PC-9 (cell line): ENCODE results near the gene TMEM225. TPM values are rescaled to one million over a fixed set of nuclear protein-coding genes. Genes with fewer than 3 reads are reported as not detected.

Source experiments
- BruUV-seq: library from RNA; stranded (reverse); fragments of 400-500 nt; replicated peaks from 2 replicates; lab custom pipeline; 2021; lab: Mats Ljungman, UMichigan
- CTCF ChIA-PET: fragments of 300-600 bp; sonication (Branson Sonifier 250); formaldehyde crosslinking; loops from one replicate; lab custom pipeline; 2022; ENCODE audit warnings: antibody characterized with exemption; lab: Charles Lee
- POLR2A ChIA-PET: fragments of 300-600 bp; sonication (Branson Sonifier 250); formaldehyde crosslinking; loops from one replicate; lab custom pipeline; 2022; ENCODE audit warnings: antibody characterized with exemption; ENCODE audit not compliant: unreplicated experiment; lab: Charles Lee
- DNase-seq, 2 experiments: peaks; one replicate each; pipeline versions ENCODE4 v3.0.0 to v3.0.0-alpha.2; 2015 to 2022; ENCODE audit warnings: mixed read lengths in 1 of 2
- H2AFZ ChIP-seq: fragments of 200-600 bp; sonication (generic); 2 replicates; pipeline ENCODE4 v1.8.1; 2017; ENCODE audit warnings: antibody characterized with exemption
- H3F3A ChIP-seq: fragments of 200-600 bp; sonication (generic); 2 replicates; pipeline ENCODE4 v1.8.1; 2017; ENCODE audit warnings: antibody characterized with exemption, mild to moderate bottlenecking, low read depth; ENCODE audit not compliant: insufficient read depth
- H3K27ac ChIP-seq: fragments of 200-600 bp; sonication (generic); 2 replicates; pipeline ENCODE4 v1.6.1; 2016; ENCODE audit warnings: mixed run types
- H3K27me3 ChIP-seq: fragments of 200-600 bp; sonication (generic); 2 replicates; pipeline ENCODE4 v1.6.1; 2016; ENCODE audit warnings: low read depth, mixed run types; ENCODE audit not compliant: insufficient read depth
- H3K36me3 ChIP-seq: fragments of 200-600 bp; sonication (generic); 2 replicates; pipeline ENCODE4 v1.6.1; 2016; ENCODE audit warnings: low read depth, mixed run types
- H3K4me1 ChIP-seq: fragments of 200-600 bp; sonication (generic); replicated peaks from 2 replicates; pipeline ENCODE4 v1.6.1; 2016; ENCODE audit warnings: mixed run types; ENCODE audit not compliant: insufficient read depth
- H3K4me2 ChIP-seq: fragments of 200-600 bp; sonication (generic); 2 replicates; pipeline ENCODE4 v1.6.1; 2017; ENCODE audit warnings: mixed run types
- H3K4me3 ChIP-seq: fragments of 200-600 bp; sonication (generic); 2 replicates; pipeline ENCODE4 v1.6.1; 2016; ENCODE audit warnings: mixed run types
- H3K79me2 ChIP-seq: fragments of 200-600 bp; sonication (generic); 2 replicates; pipeline ENCODE4 v1.6.1; 2017; ENCODE audit warnings: low read depth, mixed run types
- H3K9me2 ChIP-seq: fragments of 200-600 bp; sonication (generic); 2 replicates; pipeline ENCODE4 v1.8.1; 2017; ENCODE audit warnings: mild to moderate bottlenecking; ENCODE audit not compliant: insufficient read depth
- H3K9me3 ChIP-seq: fragments of 200-600 bp; sonication (generic); 2 replicates; pipeline ENCODE4 v1.8.1; 2016; ENCODE audit warnings: low read depth; ENCODE audit not compliant: insufficient read depth
- H4K20me1 ChIP-seq: fragments of 200-600 bp; sonication (generic); 2 replicates; pipeline ENCODE4 v1.8.1; 2017; ENCODE audit not compliant: insufficient read depth
- CTCF ChIP-seq: fragments of 200-600 bp; sonication (generic); conservative IDR thresholded peaks from 2 replicates; pipeline ENCODE4 v1.6.1; 2017; ENCODE audit warnings: mixed run types, antibody characterized with exemption, mild to moderate bottlenecking, moderate library complexity
- EZH2 ChIP-seq: fragments of 200-600 bp; sonication (generic); IDR thresholded peaks from 2 replicates; pipeline ENCODE4 v1.8.0; 2017; ENCODE audit warnings: antibody characterized with exemption, low read depth
- intact Hi-C: fragments of 100-400 bp; cut with micrococcal nuclease; formaldehyde crosslinking; loops from one replicate; pipeline ENCODE4 v1.10.0; 2022; ENCODE audit not compliant: unreplicated experiment
- total RNA-seq: library from RNA; stranded (reverse); gene quantifications from 2 replicates; pipeline ENCODE4 v1.2.3, GENCODE V29; 2021

TMEM225 gene
- total RNA-seq, 1 experiment from 2014 or later, result not detected

GRCh38 chr11:123856444-123856843 is 29.0 kb downstream of the TMEM225 start:
- POLR2A ChIA-PET, result no interaction called here
- BruUV-seq, result no TSS peak

GRCh38 chr11:123853038-123853437 is 32.4 kb downstream of the TMEM225 start:
- Histone ChIP-seq H3K27ac (no peak overlapping the region), H3K9me3 (no peaks in the 10 kb centered on the region), H3K9me2 (no peaks in the 10 kb centered on the region), H3K4me1 (no peaks in the 10 kb centered on the region), H3K4me3 (no peak overlapping the region), H4K20me1 (no peaks in the 10 kb centered on the region), H2AFZ (no peak overlapping the region), H3F3A (no peaks in the 10 kb centered on the region), H3K4me2 (no peak overlapping the region), H3K79me2 (no peaks in the 10 kb centered on the region), H3K36me3 (no peaks in the 10 kb centered on the region), H3K27me3 (no peaks in the 10 kb centered on the region)
- intact Hi-C loops, result no loop called here
- TF ChIP-seq EZH2 (no peak), CTCF (no peak)
- DNase-seq, result no peak
- POLR2A ChIA-PET, result no interaction called here
- BruUV-seq, result no TSS peak
- CTCF ChIA-PET, result no interaction called here

More at GRCh38 chr11:123856444-123856843, 29.0 kb downstream of the TMEM225 start:
- Histone ChIP-seq H3K36me3 (no peaks in the 10 kb centered on the region), H3F3A (no peaks in the 10 kb centered on the region), H3K27me3 (peaks cover 10% of the 10 kb centered on the region; the same call in 1 of the 2 replicates), H3K79me2 (no peaks in the 10 kb centered on the region), H3K9me3 (no peaks in the 10 kb centered on the region), H3K4me2 (no peak overlapping the region), H3K9me2 (no peaks in the 10 kb centered on the region), H4K20me1 (no peaks in the 10 kb centered on the region), H3K4me3 (no peak overlapping the region), H2AFZ (no peak overlapping the region), H3K27ac (no peak overlapping the region), H3K4me1 (no peaks in the 10 kb centered on the region)
- CTCF ChIA-PET, result no interaction called here
- no peak for DNase-seq
- intact Hi-C loops, result no loop called here
- no peak for TF ChIP-seq CTCF
- no peak for TF ChIP-seq EZH2

- DNase-seq, result no peak
- intact Hi-C loops, result no loop called here
- no peaks in the 10 kb centered on the region for H3F3A ChIP-seq
- no peaks in the 10 kb centered on the region for H3K4me1 ChIP-seq
- no peaks in the 10 kb centered on the region for H3K27me3 ChIP-seq
- H3K9me3 ChIP-seq, result no peaks in the 10 kb centered on the region
- H3K4me3 ChIP-seq, result no peak overlapping the region
- ChIA-PET POLR2A (no interaction called here), CTCF (no interaction called here)
- no peaks in the 10 kb centered on the region for H3K79me2 ChIP-seq
- no TSS peak for BruUV-seq
- H3K4me2 ChIP-seq, result no peak overlapping the region
- no peaks in the 10 kb centered on the region for H3K9me2 ChIP-seq
- no peaks in the 10 kb centered on the region for H3K36me3 ChIP-seq
- no peak overlapping the region for H2AFZ ChIP-seq
- no peak overlapping the region for H3K27ac ChIP-seq
- H4K20me1 ChIP-seq, result no peaks in the 10 kb centered on the region
- TF ChIP-seq CTCF (no peak), EZH2 (no peak)
Observed at GRCh38 chr11:123852321-123852720, 33.1 kb downstream of the TMEM225 start.
